ENCODE measurements around the gene NUP98. TPM values are rescaled to one million over a fixed set of nuclear protein-coding genes. Genes with fewer than 3 reads are reported as not detected.
A peak's percentile ranks its signal among the peaks of the same experiment; 100 is the strongest.

The NUP98 gene
- total RNA-seq, 1 donor from 2014 or later: 94.8 TPM

DNA sequence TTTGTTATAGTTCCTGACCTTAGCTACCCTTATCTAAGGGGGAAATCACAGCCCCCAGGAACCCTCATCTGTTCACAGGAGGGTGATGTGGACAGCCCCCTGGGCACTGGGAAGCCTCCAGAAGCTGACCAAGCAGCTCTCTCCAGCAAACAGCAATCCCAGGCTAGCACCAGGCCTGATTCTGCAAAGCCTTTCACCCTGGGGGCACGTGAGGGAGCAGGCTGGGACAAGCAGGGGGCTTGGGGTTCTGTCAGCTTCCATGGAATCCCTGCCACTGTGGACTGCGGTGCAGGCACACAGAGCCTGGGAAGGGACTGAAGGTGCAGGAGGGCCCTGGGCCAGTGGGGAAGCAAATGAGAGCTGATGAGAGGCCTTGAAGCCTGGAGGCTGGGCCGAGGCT is 13.1 kb upstream of the NUP98 start:
- H3F3A ChIP-seq (ENCODE audit: low read depth): peaks cover 5% of the 10 kb centered on the region
- H3K79me2 ChIP-seq (ENCODE audit: low read depth): no peaks in the 10 kb centered on the region
- no peaks in the 10 kb centered on the region for H3K9me3 ChIP-seq (ENCODE audit: low read depth)
- Mint-ChIP-seq H3K27ac (no peak overlapping the region), H3K4me1 (peaks cover 13% of the 10 kb centered on the region), H3K36me3 (no peaks in the 10 kb centered on the region), H3K27me3 (ENCODE audit: insufficient read depth, low read depth) (peaks cover 3% of the 10 kb centered on the region), H3K9me3 (no peaks in the 10 kb centered on the region), H3K4me3 (no peak overlapping the region)
- TF ChIP-seq EZH2phosphoT487 (IDR thresholded peaks at IDR 0.05): no peak
- TF ChIP-seq EZH2 (IDR thresholded peaks at IDR 0.05): no peak
- TF ChIP-seq, protein P1, sequence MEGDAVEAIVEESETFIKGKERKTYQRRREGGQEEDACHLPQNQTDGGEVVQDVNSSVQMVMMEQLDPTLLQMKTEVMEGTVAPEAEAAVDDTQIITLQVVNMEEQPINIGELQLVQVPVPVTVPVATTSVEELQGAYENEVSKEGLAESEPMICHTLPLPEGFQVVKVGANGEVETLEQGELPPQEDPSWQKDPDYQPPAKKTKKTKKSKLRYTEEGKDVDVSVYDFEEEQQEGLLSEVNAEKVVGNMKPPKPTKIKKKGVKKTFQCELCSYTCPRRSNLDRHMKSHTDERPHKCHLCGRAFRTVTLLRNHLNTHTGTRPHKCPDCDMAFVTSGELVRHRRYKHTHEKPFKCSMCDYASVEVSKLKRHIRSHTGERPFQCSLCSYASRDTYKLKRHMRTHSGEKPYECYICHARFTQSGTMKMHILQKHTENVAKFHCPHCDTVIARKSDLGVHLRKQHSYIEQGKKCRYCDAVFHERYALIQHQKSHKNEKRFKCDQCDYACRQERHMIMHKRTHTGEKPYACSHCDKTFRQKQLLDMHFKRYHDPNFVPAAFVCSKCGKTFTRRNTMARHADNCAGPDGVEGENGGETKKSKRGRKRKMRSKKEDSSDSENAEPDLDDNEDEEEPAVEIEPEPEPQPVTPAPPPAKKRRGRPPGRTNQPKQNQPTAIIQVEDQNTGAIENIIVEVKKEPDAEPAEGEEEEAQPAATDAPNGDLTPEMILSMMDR (IDR thresholded peaks at IDR 0.05): no peak
- H3K4me3 ChIP-seq: no peak overlapping the region
- no peak overlapping the region for H3K4me2 ChIP-seq
- H3K27me3 ChIP-seq: no peaks in the 10 kb centered on the region
- H3K9ac ChIP-seq: no peak overlapping the region
- peaks cover 1% of the 10 kb centered on the region for H4K20me1 ChIP-seq (ENCODE audit: low read depth)
- H3K4me1 ChIP-seq: peaks cover 4% of the 10 kb centered on the region
- DNase-seq (ENCODE audit: low spot score): no peak
- no peak overlapping the region for H3K27ac ChIP-seq
- no peak overlapping the region for H2AFZ ChIP-seq (replicated peaks)
- H3K36me3 ChIP-seq: no peaks in the 10 kb centered on the region

DNA sequence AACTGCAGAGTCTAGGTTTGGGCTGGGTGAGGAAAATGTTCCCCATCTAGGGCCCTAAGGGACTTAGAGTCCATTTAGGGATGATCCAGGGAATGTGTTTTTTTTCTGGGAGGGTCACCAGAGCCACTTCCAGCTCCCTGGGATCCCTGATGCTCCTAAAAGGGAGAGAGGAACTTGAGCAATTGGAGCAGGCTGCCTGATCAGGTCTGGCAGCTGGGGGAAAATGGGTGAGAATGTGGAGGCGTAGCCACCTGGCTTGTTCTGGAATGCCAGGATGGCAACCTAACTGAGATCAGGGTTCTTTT is 12.2 kb upstream of the NUP98 start:
- H3K27me3 Mint-ChIP-seq (ENCODE audit: insufficient read depth, low read depth): peaks cover 3% of the 10 kb centered on the region
- TF ChIP-seq EZH2 (IDR thresholded peaks at IDR 0.05) (no peak), EZH2phosphoT487 (IDR thresholded peaks at IDR 0.05) (no peak)
- TF ChIP-seq, protein P1 (IDR thresholded peaks at IDR 0.05): no peak
- Histone ChIP-seq H3K9ac (no peak overlapping the region), H3F3A (ENCODE audit: low read depth) (peaks cover 5% of the 10 kb centered on the region), H3K79me2 (ENCODE audit: low read depth) (no peaks in the 10 kb centered on the region), H3K36me3 (no peaks in the 10 kb centered on the region), H3K4me2 (peak overlapping the region; percentile 95), H3K27ac (no peak overlapping the region), H3K9me3 (ENCODE audit: low read depth) (no peaks in the 10 kb centered on the region), H3K4me1 (peaks cover 4% of the 10 kb centered on the region), H3K27me3 (no peaks in the 10 kb centered on the region), H2AFZ (replicated peaks) (no peak overlapping the region), H4K20me1 (ENCODE audit: low read depth) (no peaks in the 10 kb centered on the region), H3K4me3 (no peak overlapping the region)
- no peak for DNase-seq (ENCODE audit: low spot score)
- no peaks in the 10 kb centered on the region for H3K9me3 Mint-ChIP-seq
- no peaks in the 10 kb centered on the region for H3K36me3 Mint-ChIP-seq
- peak overlapping the region; percentile 61 for H3K4me3 Mint-ChIP-seq
- H3K4me1 Mint-ChIP-seq: peaks cover 13% of the 10 kb centered on the region
- H3K27ac Mint-ChIP-seq: no peak overlapping the region

DNA sequence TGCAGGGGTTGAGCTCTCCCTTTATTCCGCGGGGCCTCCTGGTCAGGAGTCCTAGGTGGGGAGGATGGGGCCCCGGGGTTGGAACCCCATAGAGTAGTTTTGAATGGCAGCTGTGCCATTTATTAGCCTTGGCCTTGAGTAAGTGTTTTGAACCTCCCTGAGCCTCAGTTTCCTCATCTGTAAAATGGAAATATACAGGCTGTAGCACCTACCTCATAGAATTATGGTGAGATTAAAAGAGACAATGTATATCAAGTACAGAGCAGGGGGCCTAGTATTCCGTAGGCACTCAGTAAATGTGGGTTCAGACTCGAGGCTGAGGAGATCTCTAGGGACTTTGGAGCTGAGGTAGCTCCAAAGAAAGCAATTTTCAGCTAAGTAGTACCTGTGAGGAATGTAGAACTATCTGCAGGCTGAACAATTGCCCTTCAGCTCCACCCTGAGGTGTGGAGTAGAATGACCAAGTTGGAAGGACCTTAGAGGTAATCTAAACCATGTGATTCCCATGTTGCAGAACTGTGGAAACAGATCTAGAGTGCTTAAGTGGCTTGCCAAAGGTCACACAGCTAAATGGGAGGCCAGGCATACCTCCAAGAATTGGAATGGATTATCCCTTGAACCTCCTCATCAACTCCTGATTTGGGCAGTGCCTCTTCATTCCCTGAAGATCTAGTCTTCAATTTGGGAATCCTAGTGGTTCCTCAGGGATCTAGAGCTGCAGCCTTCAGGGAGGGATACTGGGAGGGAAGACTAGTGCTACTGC is 11.7 kb upstream of the NUP98 start:
- Mint-ChIP-seq H3K36me3 (no peaks in the 10 kb centered on the region), H3K27ac (no peak overlapping the region), H3K9me3 (no peaks in the 10 kb centered on the region), H3K27me3 (ENCODE audit: insufficient read depth, low read depth) (peaks cover 2% of the 10 kb centered on the region), H3K4me3 (peak overlapping the region; percentile 98), H3K4me1 (peaks cover 13% of the 10 kb centered on the region)
- H3F3A ChIP-seq (ENCODE audit: low read depth): peaks cover 5% of the 10 kb centered on the region
- H3K4me1 ChIP-seq: peaks cover 4% of the 10 kb centered on the region
- H3K27me3 ChIP-seq: no peaks in the 10 kb centered on the region
- H3K36me3 ChIP-seq: no peaks in the 10 kb centered on the region
- peak overlapping the region; percentile 95 for H2AFZ ChIP-seq (replicated peaks)
- no peak overlapping the region for H3K27ac ChIP-seq
- H3K4me2 ChIP-seq: peak overlapping the region; percentile 95
- TF ChIP-seq EZH2 (IDR thresholded peaks at IDR 0.05) (no peak), EZH2phosphoT487 (IDR thresholded peaks at IDR 0.05) (no peak)
- TF ChIP-seq, protein P1 (IDR thresholded peaks at IDR 0.05): peak; percentile 35
- no peak overlapping the region for H3K9ac ChIP-seq
- peak overlapping the region; percentile 78 for H3K4me3 ChIP-seq
- H4K20me1 ChIP-seq (ENCODE audit: low read depth): no peaks in the 10 kb centered on the region
- H3K79me2 ChIP-seq (ENCODE audit: low read depth): no peaks in the 10 kb centered on the region
- peak; percentile 27 for DNase-seq (ENCODE audit: low spot score)
- no peaks in the 10 kb centered on the region for H3K9me3 ChIP-seq (ENCODE audit: low read depth)
